Stimulated activated CD8-positive, alpha-beta memory T cell treated with anti-CD3 and anti-CD28 coated beads, Interleukin-15, amount 100 ng/mL, for 1 hour (primary cell): Measurements from ENCODE around the gene CSAG3.
"Not testable (repeated sequence)": the region's sequence is repeated elsewhere in the genome, so short reads cannot be mapped to it uniquely, and the experiment has no call there.

Experiments
- DNase-seq: peaks from one replicate; pipeline ENCODE4 v3.0.0-alpha.2; 2020; ENCODE audit warnings: low read depth

Gene CSAG3

DNA sequence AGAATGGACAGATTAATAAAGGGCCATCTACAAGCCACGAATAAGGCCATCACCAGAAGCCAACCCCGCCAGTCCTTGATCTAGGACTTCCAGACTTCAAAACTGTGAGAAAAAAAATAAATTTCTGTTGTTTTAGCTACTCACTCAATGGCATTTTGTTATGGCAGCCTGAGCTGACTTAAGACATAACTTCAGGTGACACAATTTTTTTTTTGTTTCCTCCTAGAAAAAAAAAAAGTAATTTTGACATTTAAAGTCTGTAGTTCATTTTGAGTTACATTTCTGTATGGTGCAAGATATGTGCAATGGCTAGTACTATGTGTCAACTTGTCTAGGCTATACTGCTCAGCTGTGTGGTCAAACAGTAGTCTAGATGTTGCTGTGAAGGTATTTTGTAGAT is at the start of gene CSAG3:
CSAG3 (plus strand) TSS at position 301 of the 400 bp plus-strand sequence.
- DNase-seq = not testable (repeated sequence)

DNA sequence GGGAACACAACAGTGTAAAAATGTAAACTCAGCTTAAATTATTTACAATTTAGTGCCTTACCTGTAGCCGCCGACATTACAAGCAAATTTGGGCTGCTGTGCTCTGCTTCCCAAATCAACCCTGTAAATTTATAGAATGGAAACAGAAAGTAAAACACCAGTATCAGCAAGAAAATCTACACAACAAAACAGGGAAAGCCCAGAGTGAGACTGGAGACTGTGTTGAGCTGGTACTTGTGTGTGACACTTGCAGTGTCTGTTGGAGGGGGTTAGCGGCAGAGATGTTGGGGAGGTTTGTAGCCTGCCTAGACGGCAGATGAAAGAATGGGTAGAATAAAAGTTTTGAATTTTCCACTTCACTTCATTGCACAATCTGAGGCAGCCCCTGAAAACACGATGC is 45.8 kb upstream of the CSAG3 start:
- not testable (repeated sequence) for DNase-seq

DNA sequence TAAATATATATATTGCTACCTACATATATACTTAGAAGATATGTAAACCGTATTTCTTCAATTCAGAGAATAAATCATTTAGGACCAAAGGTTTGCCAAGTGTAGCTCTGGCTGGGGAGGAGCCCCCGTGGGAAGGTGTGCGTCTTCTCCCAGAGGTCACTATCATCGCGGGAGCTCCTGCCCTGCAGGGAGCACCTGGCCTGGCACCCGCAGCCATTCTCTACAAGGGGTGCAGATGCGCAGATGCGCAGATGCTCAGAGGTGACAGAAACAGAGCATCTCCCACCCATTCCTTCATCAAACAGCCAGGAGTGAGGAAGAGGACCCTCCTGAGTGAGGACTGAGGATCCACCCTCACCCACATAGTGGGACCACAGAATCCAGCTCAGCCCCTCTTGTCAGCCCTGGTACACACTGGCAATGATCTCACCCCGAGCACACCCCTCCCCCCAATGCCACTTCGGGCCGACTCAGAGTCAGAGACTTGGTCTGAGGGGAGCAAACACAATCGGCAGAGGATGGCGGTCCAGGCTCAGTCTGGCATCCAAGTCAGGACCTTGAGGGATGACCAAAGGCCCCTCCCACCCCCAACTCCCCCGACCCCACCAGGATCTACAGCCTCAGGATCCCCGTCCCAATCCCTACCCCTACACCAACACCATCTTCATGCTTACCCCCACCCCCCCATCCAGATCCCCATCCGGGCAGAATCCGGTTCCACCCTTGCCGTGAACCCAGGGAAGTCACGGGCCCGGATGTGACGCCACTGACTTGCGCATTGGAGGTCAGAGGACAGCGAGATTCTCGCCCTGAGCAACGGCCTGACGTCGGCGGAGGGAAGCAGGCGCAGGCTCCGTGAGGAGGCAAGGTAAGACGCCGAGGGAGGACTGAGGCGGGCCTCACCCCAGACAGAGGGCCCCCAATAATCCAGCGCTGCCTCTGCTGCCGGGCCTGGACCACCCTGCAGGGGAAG is 44.9 kb upstream of the CSAG3 start, which contains the start of gene MAGEA2B:
MAGEA2B (plus strand) TSS at position 814 of the 973 bp plus-strand sequence. CDS start 2,479 bp downstream, outside the sequence.
- DNase-seq = not testable (repeated sequence)

DNA sequence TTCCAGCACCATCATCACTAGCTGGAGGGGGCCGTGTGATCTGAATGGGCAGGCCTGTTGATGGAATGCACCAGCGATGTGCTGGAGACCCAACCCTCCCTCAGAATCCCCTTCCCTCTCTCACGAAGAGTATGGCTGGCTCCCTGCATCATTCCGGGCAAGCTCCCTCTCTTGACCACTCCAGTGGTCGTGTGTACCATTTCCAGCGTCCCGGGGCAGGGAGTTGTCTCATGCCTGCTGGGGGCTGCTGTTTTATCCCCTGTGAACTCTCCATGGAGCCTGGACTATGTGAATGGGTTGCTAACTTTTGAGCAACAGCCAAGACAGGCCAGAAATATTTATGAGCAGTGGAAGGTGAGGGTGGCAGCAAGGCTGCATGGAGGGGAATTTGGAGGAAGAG is 33.6 kb upstream of the CSAG3 start:
- no peak for DNase-seq

DNA sequence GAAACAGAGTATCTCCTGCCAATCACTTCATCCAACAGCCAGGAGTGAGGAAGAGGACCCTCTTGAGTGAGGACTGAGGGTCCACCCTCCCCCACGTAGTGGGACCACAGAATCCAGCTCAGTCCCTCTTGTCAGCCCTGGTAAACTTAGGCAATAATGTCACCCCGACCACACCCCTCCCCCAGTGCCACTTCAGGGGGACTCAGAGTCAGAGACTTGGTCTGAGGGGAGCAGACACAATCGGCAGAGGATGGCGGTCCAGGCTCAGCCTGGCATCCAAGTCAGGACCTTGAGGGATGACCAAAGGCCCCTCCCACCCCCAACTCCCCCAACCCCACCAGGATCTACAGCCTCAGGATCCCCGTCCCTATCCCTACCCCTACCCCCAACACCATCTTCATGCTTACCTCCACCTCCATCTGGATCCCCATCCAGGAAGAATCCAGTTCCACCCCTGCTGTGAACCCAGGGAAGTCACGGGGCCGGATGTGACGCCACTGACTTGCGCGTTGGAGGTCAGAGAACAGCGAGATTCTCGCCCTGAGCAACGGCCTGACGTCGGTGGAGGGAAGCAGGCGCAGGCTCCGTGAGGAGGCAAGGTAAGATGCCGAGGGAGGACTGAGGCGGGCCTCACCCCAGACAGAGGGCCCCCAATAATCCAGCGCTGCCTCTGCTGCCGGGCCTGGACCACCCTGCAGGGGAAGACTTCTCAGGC is 25.6 kb upstream of the CSAG3 start, which contains the start of the genes CSAG1 and MAGEA12:
CSAG1 (minus strand) TSS at position 461 of the 715 bp plus-strand sequence. CDS start 1,261 bp downstream, outside the sequence.
MAGEA12 (plus strand) TSS at position 497 of the 715 bp plus-strand sequence. CDS start 2,405 bp downstream, outside the sequence.
- no peak for DNase-seq

DNA sequence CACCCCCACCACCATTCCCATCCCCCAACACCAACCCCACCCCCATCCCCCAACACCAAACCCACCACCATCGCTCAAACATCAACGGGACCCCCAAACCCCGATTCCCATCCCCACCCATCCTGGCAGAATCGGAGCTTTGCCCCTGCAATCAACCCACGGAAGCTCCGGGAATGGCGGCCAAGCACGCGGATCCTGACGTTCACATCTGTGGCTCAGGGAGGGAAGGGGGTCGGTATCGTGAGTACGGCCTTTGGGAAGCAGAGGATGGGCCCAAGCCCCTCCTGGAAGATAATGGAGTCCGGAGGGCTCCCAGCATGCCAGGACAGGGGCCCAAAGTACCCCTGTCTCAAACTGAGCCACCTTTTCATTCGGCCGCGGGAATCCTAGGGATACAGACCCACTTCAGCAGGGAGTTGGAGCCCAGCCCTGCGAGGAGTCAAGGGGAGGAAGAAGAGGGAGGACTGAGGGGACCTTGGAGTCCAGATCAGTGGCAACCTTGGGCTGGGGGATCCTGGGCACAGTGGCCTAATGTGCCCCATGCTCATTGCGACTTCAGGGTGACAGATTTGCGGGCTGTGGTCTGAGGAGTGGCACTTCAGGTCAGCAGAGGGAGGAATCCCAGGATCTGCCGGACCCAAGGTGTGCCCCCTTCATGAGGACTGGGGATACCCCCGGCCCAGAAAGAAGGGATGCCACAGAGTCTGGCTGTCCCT is 24.7 kb upstream of the CSAG3 start:
- not testable (repeated sequence) for DNase-seq

DNA sequence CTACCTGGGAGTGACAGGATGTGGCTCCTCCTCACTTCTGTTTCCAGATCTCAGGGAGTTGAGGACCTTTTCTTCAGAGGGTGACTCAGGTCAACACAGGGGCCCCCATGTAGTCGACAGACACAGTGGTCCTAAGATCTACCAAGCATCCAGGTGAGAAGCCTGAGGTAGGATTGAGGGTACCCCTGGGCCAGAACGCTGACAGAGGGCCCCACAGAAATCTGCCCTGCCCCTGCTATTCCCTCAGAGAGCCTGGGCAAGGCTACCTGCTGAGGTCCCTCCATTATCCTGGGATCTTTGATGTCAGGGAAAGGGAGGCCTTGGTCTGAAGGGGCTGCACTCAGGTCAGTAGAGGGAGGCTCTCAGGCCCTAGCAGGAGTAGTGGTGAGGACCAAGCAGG is 23.9 kb upstream of the CSAG3 start:
- DNase-seq = no peak

DNA sequence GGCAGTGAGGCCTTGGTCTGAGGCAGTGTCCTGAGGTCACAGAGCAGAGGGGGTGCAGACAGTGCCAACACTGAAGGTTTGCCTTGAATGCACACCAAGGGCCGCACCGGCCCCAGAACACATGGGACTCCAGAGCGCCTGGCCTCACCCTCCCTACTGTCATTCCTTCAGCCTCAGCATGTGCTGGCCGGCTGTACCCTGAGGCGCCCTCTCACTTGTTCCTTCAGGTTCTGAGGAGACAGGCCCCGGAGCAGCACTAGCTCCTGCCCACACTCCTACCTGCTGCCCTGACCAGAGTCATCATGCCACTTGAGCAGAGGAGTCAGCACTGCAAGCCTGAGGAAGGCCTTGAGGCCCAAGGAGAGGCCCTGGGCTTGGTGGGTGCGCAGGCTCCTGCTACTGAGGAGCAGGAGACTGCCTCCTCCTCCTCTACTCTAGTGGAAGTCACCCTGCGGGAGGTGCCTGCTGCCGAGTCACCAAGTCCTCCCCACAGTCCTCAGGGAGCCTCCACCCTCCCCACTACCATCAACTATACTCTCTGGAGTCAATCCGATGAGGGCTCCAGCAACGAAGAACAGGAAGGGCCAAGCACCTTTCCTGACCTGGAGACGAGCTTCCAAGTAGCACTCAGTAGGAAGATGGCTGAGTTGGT is 23.0 kb upstream of the CSAG3 start:
- DNase-seq = no peak

DNA sequence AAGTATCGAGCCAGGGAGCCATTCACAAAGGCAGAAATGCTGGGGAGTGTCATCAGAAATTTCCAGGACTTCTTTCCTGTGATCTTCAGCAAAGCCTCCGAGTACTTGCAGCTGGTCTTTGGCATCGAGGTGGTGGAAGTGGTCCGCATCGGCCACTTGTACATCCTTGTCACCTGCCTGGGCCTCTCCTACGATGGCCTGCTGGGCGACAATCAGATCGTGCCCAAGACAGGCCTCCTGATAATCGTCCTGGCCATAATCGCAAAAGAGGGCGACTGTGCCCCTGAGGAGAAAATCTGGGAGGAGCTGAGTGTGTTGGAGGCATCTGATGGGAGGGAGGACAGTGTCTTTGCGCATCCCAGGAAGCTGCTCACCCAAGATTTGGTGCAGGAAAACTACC is 22.5 kb upstream of the CSAG3 start:
- not testable (repeated sequence) for DNase-seq

DNA sequence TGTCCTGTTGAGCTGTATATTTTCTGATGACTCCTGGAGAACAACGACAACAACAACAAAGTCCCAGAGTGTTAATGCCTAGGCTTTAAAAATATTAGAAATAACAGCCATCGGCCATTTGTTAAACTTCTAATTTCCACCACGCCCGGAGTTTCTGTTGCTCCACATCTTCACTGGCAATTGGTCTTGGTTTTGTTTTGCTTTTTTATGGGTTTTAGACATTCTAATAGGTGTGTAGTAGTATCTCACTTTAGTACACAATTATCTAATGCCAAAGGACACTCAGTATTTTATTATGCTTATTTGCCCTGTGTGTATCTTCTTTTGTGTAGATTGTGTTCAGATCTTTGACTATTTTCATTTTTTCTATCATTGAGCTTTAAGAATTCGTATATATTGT is 20.5 kb upstream of the CSAG3 start:
- no peak for DNase-seq

DNA sequence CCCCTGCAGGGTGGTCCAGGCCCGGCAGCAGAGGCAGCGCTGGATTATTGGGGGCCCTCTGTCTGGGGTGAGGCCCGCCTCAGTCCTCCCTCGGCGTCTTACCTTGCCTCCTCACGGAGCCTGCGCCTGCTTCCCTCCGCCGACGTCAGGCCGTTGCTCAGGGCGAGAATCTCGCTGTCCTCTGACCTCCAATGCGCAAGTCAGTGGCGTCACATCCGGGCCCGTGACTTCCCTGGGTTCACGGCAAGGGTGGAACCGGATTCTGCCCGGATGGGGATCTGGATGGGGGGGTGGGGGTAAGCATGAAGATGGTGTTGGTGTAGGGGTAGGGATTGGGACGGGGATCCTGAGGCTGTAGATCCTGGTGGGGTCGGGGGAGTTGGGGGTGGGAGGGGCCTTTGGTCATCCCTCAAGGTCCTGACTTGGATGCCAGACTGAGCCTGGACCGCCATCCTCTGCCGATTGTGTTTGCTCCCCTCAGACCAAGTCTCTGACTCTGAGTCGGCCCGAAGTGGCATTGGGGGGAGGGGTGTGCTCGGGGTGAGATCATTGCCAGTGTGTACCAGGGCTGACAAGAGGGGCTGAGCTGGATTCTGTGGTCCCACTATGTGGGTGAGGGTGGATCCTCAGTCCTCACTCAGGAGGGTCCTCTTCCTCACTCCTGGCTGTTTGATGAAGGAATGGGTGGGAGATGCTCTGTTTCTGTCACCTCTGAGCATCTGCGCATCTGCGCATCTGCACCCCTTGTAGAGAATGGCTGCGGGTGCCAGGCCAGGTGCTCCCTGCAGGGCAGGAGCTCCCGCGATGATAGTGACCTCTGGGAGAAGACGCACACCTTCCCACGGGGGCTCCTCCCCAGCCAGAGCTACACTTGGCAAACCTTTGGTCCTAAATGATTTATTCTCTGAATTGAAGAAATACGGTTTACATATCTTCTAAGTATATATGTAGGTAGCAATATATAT is 5.0 kb upstream of the CSAG3 start, which contains the start of gene MAGEA2:
MAGEA2 (minus strand) TSS at position 157 of the 965 bp plus-strand sequence. CDS start 2,479 bp downstream, outside the sequence.
- DNase-seq = not testable (repeated sequence)

DNA sequence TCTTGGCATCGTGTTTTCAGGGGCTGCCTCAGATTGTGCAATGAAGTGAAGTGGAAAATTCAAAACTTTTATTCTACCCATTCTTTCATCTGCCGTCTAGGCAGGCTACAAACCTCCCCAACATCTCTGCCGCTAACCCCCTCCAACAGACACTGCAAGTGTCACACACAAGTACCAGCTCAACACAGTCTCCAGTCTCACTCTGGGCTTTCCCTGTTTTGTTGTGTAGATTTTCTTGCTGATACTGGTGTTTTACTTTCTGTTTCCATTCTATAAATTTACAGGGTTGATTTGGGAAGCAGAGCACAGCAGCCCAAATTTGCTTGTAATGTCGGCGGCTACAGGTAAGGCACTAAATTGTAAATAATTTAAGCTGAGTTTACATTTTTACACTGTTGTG is 4.1 kb upstream of the CSAG3 start:
- DNase-seq = not testable (repeated sequence)

DNA sequence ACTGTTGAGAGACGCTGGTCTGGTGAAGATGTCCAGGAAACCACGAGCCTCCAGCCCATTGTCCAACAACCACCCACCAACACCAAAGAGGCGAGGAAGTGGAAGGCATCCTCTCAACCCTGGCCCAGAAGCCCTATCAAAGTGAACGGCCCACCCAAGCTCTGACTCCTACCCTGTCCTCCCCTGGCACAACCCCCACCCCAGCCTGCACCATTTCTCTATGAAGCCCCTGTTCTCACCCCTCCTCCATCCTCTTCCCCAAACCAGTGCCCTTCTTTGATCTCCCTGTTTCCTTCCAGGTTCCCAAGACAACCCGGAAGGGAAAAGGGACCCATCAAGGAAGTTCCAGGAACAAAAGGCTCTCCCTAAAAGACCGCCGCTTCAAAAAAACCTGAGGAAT is 526 bp downstream of the CSAG3 start:
- DNase-seq = not testable (repeated sequence)

DNA sequence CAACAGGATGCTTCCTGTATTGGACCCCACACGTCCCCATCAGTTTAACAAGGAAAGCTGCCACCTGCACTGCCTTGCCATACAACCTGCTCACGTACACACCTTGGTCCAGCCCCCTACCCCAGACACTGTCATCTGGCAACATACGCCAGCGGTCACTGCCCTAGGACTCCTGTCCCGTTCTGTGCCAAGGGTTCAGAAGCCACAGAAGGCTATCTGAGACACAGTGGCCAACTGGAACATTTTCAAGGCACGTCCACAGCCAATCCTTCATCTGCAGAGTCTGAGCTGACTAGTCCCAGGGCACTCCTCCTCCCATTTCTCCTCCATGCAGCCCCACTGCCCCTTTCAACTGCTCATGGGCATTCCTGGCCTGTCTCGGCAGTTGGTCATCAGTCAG is 2.6 kb downstream of the CSAG3 start:
- DNase-seq = not testable (repeated sequence)

DNA sequence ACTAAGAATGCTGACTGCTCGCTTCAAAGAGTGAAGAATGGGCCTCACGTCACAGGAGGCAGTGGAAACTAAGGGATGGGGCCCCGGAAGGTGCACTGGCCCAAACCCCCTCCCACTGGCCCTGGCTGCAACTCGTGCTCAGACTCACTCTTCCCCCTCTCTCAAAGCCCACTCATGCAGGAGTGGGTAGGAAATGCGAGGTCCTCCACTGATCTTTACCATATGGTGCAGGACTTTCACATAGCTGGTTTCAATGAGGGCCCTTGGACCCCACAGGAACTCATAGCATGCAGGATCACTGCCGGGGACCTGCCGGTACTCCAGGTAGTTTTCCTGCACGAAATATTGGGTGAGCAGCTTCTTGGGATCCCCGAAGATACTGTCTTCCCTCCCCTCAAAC is 7.5 kb downstream of the CSAG3 start:
- not testable (repeated sequence) for DNase-seq

DNA sequence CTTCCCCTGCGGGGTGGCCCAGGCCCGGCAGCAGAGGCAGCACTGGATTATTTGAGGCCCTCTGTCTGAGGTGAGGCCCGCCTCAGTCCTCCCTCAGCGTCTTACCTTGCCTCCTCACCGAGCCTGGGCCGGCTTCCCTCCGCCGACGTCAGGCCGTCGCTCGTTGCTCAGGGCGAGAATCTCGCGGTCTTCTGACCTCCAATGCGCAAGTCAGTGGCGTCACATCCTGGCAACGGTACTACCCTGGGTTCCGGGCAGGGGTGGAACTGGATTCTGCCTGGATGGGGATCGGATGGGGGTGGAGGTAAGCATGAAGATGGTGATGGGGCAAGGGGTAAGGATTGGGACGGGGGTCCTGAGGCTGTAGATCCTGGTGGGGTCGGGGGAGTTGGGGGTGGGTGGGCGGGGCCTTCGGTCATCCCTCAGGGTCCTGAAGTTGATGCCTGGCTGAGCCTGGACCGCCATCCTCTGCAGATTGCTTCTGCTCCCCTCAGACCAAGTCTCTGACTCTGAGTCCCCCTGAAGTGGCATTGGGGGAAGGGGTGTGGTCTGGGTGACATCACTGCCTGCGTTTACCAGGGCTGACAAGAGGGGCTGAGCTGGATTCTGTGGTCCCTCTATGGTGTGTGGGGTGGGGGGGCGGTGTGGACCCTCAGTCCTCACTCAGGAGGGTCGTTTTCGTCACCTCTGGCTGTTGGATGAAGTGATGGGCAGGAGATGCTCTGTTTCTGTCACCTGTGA is 10.7 kb downstream of the CSAG3 start, which contains the start of gene MAGEA6:
MAGEA6 (minus strand) TSS at position 141 of the 741 bp plus-strand sequence. CDS start 2,039 bp downstream, outside the sequence.
- not testable (repeated sequence) for DNase-seq

DNA sequence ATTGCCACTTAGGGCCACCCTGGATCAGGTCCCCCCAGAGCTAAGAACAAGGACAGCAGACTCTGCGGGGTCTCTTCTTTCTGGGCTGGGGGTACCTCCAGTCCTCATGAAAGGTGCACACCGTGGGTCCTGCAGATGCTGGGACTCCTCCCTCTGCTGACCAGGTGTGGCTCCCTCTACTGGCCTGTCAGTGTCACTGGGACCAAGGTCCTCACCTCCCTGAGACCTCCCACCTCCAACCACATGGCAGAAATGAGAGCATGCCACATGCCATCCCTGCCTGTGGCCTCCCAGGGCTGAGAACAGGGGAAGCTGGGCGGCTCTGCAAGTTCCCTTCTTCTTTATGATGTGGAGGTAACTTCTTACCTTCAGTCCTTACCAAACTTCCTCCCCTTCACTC is 28.0 kb downstream of the CSAG3 start:
- not testable (repeated sequence) for DNase-seq

DNA sequence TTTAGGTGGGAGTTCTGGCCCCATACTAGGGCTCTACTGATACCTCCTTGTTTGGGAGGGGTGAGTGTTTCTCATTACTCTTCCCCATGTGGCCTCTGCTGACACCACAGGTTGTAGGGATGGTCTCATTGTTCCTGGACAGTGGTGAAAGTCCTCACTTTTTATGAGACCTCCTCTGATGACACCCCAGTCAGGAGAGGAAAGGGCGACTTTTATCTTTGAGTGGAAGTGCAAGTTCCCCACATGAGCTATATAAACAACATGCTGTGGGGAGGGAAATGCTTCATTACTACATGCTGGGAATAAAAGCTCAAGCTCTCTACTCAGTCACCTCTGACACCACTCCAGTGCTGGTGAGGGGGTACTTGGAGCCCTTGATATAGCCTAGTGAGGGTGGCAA is 39.9 kb downstream of the CSAG3 start:
- no peak for DNase-seq

DNA sequence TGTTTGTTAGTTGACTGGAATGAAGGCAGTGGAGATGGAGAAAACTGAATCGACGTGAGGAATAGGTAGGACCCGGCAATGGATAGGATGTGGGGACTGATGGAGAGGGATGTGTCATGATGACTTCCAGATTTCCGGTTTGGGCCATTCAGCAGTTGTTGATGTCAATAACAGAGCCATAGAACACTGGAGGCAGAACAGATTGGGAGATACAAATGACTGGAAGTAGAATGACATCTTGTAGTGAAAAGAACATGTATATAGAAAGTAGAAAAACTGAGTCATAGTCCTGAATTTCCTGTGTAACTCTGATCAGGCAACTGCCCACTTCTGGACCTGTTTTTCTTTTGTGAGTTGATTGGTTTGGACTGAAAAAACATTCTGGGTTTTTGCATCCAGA is 47.0 kb downstream of the CSAG3 start:
- no peak for DNase-seq
